ENCODE measurements around the gene ASRGL1. TPM values are rescaled to one million over a fixed set of nuclear protein-coding genes. Genes with fewer than 3 reads are reported as not detected.

ASRGL1 gene
- total RNA-seq, 4 donors from 2014 or later: 5.8 to 35.9 (median 16.5) TPM

DNA sequence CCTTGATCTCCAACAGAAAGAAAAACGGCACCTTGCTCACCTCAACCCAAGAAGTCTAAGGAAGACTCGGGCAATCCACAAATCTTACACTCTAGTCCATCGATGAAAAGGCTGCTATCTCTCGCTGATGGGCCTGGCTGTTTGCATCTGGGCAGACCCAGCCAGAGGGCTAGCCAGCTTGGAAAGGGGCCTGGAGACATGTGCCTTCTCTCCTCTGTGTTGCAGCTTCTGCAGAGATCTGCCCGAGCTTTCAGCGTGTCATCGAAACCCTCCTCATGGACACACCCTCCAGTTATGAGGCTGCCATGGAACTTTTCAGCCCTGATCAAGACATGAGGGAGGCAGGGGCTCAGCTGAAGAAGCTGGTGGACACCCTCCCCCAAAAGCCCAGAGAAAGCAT is 84.7 kb downstream of the ASRGL1 start:
- H3K36me3 ChIP-seq: no peaks in the 10 kb centered on the region
- DNase-seq: no peak
- peaks cover 3 to 9% of the 10 kb centered on the region in 2 donors for H3K4me1 ChIP-seq
- no peak overlapping the region for H3K4me3 ChIP-seq (replicated peaks in 1 of 3)
- no peaks in the 10 kb centered on the region for H3K9me3 ChIP-seq
- no peaks in the 10 kb centered on the region for H3K27me3 ChIP-seq
- intact Hi-C loops (cut with DNase I): loop anchor here (5.0 kb wide), 2 partner anchors 120 to 140 kb away; no protein-coding TSS in a partner anchor
- no peak overlapping the region for H3K27ac ChIP-seq
- WGBS, 2 donors: 88 to 90% methylated on average over 6 to 7 of the region's 7 CpGs
- TF ChIP-seq, protein P1, sequence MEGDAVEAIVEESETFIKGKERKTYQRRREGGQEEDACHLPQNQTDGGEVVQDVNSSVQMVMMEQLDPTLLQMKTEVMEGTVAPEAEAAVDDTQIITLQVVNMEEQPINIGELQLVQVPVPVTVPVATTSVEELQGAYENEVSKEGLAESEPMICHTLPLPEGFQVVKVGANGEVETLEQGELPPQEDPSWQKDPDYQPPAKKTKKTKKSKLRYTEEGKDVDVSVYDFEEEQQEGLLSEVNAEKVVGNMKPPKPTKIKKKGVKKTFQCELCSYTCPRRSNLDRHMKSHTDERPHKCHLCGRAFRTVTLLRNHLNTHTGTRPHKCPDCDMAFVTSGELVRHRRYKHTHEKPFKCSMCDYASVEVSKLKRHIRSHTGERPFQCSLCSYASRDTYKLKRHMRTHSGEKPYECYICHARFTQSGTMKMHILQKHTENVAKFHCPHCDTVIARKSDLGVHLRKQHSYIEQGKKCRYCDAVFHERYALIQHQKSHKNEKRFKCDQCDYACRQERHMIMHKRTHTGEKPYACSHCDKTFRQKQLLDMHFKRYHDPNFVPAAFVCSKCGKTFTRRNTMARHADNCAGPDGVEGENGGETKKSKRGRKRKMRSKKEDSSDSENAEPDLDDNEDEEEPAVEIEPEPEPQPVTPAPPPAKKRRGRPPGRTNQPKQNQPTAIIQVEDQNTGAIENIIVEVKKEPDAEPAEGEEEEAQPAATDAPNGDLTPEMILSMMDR (IDR thresholded peaks at IDR 0.05): no peak
- TF ChIP-seq POLR2A (IDR thresholded peaks at IDR 0.05): no peak

GRCh38 chr11:62423012-62423411 is 85.8 kb downstream of the ASRGL1 start:
- H3K27ac ChIP-seq: no peak overlapping the region
- H3K4me1 ChIP-seq: peaks cover 3 to 9% of the 10 kb centered on the region in 2 donors
- intact Hi-C loops (cut with DNase I): loop anchor here (5.0 kb wide), 2 partner anchors 119 to 139 kb away; no protein-coding TSS in a partner anchor
- no peak overlapping the region for H3K4me3 ChIP-seq (replicated peaks in 1 of 3)
- TF ChIP-seq POLR2A (IDR thresholded peaks at IDR 0.05): no peak
- no peaks in the 10 kb centered on the region for H3K36me3 ChIP-seq
- no peaks in the 10 kb centered on the region for H3K9me3 ChIP-seq
- no peak for DNase-seq
- no peaks in the 10 kb centered on the region for H3K27me3 ChIP-seq
- 77 to 80% methylated on average over 4 of the region's 4 CpGs for WGBS, 2 donors

DNA sequence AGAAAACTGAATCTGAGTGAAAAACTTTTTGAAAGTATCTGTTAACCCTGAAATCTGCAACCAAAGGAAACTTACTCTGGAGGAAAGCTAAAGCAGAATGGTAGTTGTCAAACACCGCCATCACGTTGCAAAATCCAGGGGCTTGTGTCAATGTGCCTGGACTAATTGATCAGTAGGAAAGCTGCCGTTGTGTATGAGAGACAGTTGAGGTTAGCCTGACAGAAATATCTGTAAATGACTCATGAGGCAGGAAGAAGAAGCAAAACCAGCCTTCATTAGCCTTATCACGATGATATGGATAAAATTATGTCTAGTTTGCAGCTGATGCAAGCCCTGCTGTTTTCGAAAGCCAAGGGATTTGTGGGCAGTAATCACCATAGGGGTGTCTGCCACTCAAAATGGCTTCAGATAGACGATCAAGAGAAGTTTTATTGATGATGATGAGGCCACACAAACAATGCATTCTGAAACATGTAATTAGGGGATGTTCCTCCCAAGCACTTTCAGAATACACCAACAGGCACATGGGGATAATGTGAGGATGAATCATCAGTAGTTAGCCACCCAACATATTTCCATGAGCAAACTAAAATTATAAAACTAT is 90.5 kb downstream of the ASRGL1 start:
- Histone ChIP-seq H3K4me1 (peaks cover 3 to 6% of the 10 kb centered on the region in 2 donors), H3K27ac (no peak overlapping the region), H3K9me3 (no peaks in the 10 kb centered on the region), H3K36me3 (no peaks in the 10 kb centered on the region), H3K27me3 (no peaks in the 10 kb centered on the region), H3K4me3 (replicated peaks in 1 of 3) (no peak overlapping the region)
- TF ChIP-seq, protein P1 (IDR thresholded peaks at IDR 0.05): no peak
- intact Hi-C loops (cut with DNase I): no loop called here
- WGBS, 2 donors: 76% methylated on average over 6 of the region's 6 CpGs
- DNase-seq: no peak

DNA sequence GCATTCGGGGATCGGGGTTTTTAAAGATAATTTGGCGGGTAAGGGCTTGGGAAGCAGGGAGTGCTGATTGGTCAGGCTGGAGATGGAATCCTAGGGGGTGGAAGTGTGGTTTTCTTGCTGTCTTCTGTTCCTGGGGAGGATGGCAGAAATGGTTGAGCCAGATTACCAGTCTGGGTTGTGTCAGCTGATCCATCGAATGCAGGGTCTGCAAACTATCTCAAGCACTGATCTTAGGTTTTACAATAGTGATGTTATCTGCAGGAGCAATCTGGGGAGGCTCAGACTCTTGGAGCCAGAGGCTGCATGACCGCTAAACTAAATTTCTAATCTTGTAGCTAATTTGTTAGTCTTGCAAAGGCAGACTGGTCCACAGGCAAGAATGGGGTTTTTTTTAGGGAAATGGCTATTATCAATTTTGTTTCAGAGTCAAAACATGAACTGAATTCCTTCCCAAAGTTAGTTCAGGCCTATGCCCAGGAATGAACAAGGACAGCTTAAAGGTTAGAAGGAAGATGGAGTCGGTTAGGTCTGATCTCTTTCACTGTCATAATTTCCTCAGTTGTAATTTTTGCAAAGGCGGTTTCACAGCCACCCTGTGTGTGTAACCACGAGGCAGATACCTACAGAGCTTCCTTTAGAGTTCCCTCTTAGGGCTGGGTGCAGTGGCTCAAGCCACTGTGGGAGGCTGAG is 91.8 kb downstream of the ASRGL1 start:
- Histone ChIP-seq H3K9me3 (no peaks in the 10 kb centered on the region), H3K4me1 (peaks cover 3 to 6% of the 10 kb centered on the region in 2 donors), H3K4me3 (replicated peaks in 1 of 3) (no peak overlapping the region), H3K36me3 (no peaks in the 10 kb centered on the region), H3K27me3 (no peaks in the 10 kb centered on the region), H3K27ac (no peak overlapping the region)
- WGBS, 2 donors: 69 to 71% methylated on average over 8 of the region's 8 CpGs
- TF ChIP-seq POLR2A (IDR thresholded peaks at IDR 0.05): no peak
- TF ChIP-seq, protein P1 (IDR thresholded peaks at IDR 0.05): no peak
- DNase-seq: no peak
- intact Hi-C loops (cut with DNase I): no loop called here

DNA sequence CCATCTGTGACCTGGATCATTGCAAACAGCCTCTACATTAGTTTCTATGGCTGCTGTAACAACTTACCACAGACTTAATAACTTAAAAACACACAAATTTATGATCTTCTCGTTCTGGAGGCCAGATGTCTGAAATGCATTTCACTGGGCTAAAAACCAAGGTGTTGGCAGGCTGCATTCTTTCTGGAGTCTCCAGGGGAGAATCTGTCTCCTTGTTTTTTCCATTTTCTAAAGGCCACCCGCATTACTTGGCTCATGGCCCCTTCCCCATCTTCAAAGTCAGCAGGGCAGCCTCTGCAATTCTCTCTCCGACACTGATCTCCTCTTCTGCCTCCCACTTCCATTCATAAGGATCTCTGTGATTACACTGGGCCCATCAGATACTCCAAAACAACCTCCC is 93.2 kb downstream of the ASRGL1 start:
- no peaks in the 10 kb centered on the region for H3K36me3 ChIP-seq
- 67 to 77% methylated on average over 3 of the region's 3 CpGs for WGBS, 2 donors
- intact Hi-C loops (cut with DNase I): no loop called here
- no peak overlapping the region for H3K4me3 ChIP-seq (replicated peaks in 1 of 3)
- H3K4me1 ChIP-seq: peaks cover 0 to 3% of the 10 kb centered on the region in 2 donors
- H3K9me3 ChIP-seq: no peaks in the 10 kb centered on the region
- no peak for DNase-seq
- H3K27me3 ChIP-seq: no peaks in the 10 kb centered on the region
- TF ChIP-seq POLR2A (IDR thresholded peaks at IDR 0.05): no peak
- TF ChIP-seq, protein P1 (IDR thresholded peaks at IDR 0.05): no peak
- H3K27ac ChIP-seq: no peak overlapping the region
